RWPE1 (cell line): ENCODE results near the gene BRINP1.

Experiments used
- CTCF ChIA-PET: fragments of 350-600 bp; sonication (Branson Sonifier 250); formaldehyde crosslinking; extraction: SDS; loops from one replicate; lab custom pipeline; 2021; lab: Yijun Ruan, JAX
- POLR2A ChIA-PET: fragments of 400-600 bp; formaldehyde crosslinking; extraction: SDS; loops from one replicate; lab custom pipeline; 2020; ENCODE audit warnings: antibody characterized with exemption; ENCODE audit not compliant: low non-redundant PET; lab: Yijun Ruan, JAX
- DNase-seq: peaks from one replicate; pipeline ENCODE4 v3.0.0; 2012; ENCODE audit warnings: low spot score
- H3K27ac ChIP-seq: fragments of 450-650 bp; 2 replicates; pipeline ENCODE4 v1.5.1; 2017
- TF ChIP-seq, protein P1 (sequence below): fragments of 450-650 bp; conservative IDR thresholded peaks from 2 replicates; pipeline ENCODE4 v1.5.1; 2017; ENCODE audit warnings: low read depth, mild to moderate bottlenecking

BRINP1 gene

DNA sequence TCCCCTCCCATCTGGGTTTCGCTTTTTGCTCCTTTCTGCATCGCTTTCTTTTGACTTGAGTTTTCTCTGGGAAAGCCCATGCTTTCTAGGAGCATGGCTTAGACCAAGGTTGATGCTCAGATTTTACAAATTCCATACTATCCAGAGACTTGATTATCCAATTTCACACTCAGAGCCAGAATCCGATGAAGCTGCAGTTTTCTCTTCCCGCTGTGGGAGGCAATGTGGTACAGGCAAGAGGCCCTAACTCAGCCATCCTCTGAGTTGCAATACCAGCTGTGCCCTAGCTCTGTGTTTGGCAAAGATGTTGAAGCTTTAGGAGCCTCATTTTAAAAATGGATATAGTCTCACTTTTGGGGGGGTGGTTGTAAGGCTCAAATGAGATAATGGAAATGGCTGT, 85.1 kb downstream of the BRINP1 start:
- no peak for DNase-seq
- POLR2A ChIA-PET, result no interaction called here
- CTCF ChIA-PET, result no interaction called here
- H3K27ac ChIP-seq, result no peak overlapping the region
- TF ChIP-seq, protein P1, sequence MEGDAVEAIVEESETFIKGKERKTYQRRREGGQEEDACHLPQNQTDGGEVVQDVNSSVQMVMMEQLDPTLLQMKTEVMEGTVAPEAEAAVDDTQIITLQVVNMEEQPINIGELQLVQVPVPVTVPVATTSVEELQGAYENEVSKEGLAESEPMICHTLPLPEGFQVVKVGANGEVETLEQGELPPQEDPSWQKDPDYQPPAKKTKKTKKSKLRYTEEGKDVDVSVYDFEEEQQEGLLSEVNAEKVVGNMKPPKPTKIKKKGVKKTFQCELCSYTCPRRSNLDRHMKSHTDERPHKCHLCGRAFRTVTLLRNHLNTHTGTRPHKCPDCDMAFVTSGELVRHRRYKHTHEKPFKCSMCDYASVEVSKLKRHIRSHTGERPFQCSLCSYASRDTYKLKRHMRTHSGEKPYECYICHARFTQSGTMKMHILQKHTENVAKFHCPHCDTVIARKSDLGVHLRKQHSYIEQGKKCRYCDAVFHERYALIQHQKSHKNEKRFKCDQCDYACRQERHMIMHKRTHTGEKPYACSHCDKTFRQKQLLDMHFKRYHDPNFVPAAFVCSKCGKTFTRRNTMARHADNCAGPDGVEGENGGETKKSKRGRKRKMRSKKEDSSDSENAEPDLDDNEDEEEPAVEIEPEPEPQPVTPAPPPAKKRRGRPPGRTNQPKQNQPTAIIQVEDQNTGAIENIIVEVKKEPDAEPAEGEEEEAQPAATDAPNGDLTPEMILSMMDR, result no peak; the same call in 1 of the 2 replicates

DNA sequence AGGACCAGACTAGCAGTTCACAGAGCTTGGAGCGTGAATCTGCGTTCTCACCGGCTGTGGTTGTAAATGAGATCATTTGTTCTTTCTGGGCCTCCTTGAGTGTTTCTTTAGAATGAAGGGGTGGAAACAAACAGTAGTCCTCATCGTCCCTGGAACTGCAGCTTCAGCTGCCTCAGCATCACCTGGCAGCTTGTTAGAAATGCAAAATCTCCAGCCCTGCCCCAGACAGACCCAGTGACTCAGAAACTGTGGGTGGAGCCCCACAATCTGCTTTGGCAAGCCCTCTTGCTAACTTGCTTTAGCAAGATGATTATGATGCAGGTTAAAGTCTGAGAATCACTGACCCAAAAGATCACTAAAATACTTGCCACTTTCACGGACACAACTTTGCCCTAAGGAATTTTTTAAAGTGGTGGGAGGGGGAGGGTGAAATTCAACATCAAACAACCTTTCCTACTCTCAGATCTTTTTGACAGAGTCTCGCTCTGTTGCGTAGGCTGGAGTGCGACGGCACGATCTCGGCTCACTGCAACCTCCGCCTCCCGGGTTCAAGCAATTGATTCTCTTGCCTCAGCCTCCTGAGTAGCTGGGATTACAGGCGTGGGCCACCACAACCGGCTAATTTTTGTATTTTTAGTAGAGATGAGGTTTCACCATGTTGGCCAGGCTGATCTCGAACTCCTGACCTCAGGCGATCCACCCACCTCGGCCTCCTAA, 86.0 kb downstream of the BRINP1 start:
- CTCF ChIA-PET, result no interaction called here
- peak; percentile 8 for DNase-seq
- POLR2A ChIA-PET, result no interaction called here
- no peak overlapping the region for H3K27ac ChIP-seq
- TF ChIP-seq, protein P1, result no peak

DNA sequence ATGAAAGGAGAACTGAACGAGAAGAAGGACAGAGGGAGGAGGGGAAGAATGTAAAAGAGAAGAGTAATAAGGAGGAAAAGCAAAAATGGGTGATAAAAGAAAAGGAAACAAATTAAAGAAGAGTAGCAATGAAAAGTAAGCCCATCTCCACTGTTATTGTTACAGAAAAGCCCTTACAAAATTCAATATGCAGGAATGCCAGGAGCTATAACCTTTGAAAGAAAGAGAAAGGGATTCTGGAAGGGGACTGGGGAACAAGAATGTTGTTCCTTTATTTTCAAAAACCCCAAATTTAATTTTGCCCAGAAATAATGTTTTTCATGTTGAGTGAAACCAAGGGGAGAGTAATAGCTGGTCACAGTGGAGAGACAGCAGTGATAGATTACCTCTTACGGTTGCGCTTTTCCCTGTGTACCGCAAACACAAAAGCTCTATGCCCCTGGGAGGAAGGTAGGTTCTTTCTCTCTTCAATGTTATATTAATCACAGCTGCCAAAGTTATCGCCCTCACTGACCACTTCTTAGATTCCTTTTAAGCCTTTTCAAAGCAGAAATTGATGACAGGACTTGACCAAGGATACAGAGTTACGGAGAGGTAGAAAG, 86.7 kb downstream of the BRINP1 start:
- CTCF ChIA-PET, result interaction anchor here (0.6 kb wide), 1 partner anchor 465 kb away, joined by 3 read pairs; no protein-coding TSS in a partner anchor

DNA sequence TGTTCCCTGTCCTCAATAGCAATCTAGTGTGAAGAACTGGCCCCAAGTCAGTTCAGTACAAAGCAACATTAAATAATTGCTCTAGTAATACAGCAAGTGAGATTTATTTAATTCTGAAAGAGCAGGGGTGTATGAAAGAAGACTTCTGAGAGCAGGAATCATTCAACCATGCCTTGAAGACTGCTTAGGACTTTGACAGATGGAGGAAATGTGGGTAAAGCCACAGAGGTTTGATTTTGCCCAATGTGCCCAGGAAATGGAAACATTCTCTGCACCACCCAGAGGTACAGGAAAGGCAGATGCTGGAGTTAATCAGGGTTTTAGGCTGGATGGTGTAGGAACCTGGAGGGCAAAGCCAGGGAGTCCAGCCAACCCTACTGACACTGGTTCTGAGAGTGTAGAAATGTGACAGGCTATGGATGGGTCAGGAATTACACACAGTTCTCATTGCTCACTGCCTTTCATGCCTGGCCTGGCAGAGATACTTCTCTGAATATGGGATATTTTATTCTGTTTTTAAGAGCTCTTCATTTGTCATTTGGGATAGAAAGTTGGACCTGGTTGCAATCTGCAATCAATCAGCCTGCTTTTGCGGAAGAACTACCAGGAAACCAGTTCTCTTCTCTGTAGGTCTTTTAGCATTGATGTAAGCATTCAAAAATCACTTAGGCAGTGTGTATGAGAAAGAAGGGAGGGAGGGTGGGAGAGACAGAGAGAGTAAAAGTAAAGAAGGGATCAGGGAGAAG, 88.3 kb downstream of the BRINP1 start:
- ChIA-PET CTCF (no interaction called here), POLR2A (no interaction called here)
- TF ChIP-seq, protein P1, result no peak
- H3K27ac ChIP-seq, result no peak overlapping the region
- DNase-seq, result no peak

More for the DNA sequence above, 86.7 kb downstream of the BRINP1 start:
- DNase-seq, result no peak
- POLR2A ChIA-PET, result interaction anchor here (0.6 kb wide), 1 partner anchor 171 kb away, joined by 5 read pairs; no protein-coding TSS in a partner anchor
- TF ChIP-seq, protein P1, result no peak
- no peak overlapping the region for H3K27ac ChIP-seq

DNA sequence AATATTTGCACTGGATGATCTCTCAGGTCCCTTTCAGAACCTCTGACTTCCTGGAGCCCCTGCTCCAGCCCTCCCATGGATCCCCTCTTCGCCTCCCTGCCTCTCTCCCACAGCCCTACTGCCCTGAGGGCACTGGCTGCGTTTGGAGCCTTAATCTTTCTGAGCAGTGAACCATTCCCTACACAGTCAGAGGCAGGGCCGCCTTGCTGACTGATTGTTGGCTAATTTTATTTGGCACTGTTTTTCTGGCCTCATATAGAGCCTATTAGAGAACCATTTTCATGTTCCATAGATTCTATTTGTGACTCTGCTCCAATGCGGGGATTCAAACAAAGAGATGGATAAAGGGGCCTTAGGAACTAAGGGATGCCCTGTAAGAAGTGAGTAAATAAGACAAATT, 91.1 kb downstream of the BRINP1 start:
- POLR2A ChIA-PET, result no interaction called here
- H3K27ac ChIP-seq, result no peak overlapping the region
- TF ChIP-seq, protein P1, result no peak
- CTCF ChIA-PET, result no interaction called here
- DNase-seq, result no peak

DNA sequence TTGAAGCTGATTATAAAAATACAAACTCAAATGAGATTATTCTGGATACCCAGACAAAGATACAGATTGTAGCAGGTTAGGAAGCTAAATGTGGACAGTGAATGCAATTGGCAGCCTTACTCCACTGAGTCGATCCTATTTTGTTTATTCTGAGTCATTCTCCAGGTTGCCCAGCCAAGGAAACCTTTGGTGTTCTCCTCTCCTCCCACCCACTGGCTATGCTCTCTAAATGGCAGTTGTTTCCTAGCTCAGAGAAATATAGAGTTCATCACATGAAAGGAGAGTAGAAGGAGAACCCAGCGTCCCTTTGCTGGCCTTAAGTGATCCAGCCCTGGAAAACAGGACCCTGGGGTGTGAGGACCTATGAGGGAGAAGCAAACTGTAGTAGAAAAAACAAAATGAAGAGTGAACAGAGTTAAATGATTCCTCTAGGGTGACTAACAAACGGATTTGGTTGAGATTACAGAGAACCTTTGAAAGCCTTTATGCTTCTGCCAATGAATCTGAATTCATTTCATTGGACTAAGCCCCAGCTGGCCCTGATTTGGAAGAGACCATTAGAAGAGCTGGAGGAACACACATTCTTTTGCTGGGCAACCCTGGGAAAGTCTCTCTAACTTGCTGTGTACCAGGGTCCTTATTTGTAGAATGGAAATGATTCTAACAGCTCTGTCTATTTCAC, 95.1 kb downstream of the BRINP1 start:
- POLR2A ChIA-PET, result no interaction called here
- TF ChIP-seq, protein P1, result no peak
- DNase-seq, result no peak
- H3K27ac ChIP-seq, result no peak overlapping the region
- CTCF ChIA-PET, result no interaction called here
